ENCODE results near the gene DTX1. TPM values are rescaled to one million over a fixed set of nuclear protein-coding genes. Genes with fewer than 3 reads are reported as not detected.

Gene DTX1
- total and polyA plus RNA-seq, 2 donors (not counting 1 experiment from before 2014, with no cell fraction given): 47.0 to 49.5 TPM

DNA sequence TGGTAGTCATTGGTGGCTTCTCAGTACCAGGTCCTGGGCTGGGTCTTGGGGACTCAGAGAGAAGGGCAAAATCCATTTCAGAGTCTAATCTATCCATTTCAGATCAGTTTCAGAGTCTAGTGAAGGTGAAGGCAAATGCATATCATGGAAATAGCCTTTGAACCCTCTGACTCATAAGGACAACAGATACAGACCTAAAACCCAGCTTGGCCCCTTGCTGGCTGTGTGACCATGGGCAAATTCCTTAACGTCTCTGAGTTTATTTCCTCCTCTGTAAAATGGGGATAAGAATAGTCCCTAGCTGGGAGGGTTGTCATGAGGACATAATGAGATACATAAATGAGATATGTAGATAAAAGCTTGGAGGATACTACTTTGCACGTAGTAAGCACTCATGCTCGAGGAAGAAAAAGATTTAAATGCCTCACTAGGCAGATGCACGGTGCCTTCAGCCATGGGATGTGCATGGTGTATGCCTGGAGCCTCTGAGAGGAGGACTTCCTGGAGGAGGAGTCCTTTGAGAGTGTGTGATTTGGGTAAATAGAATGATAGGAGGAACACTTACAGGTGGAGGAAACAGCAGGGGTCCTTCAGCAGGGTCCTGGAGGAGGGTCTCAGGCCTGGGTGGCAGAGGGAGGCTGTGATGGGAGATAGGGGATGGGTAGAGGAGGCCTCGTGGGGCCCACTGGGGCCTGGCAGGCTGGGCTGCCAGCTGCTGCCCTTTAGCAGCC lies 8.0 kb downstream of the DTX1 start:
- peak overlapping the region; percentile 25 to 84 for H3K27ac ChIP-seq (ENCODE audit: low read length in 2 of 2)
- TF ChIP-seq, protein P1, sequence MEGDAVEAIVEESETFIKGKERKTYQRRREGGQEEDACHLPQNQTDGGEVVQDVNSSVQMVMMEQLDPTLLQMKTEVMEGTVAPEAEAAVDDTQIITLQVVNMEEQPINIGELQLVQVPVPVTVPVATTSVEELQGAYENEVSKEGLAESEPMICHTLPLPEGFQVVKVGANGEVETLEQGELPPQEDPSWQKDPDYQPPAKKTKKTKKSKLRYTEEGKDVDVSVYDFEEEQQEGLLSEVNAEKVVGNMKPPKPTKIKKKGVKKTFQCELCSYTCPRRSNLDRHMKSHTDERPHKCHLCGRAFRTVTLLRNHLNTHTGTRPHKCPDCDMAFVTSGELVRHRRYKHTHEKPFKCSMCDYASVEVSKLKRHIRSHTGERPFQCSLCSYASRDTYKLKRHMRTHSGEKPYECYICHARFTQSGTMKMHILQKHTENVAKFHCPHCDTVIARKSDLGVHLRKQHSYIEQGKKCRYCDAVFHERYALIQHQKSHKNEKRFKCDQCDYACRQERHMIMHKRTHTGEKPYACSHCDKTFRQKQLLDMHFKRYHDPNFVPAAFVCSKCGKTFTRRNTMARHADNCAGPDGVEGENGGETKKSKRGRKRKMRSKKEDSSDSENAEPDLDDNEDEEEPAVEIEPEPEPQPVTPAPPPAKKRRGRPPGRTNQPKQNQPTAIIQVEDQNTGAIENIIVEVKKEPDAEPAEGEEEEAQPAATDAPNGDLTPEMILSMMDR (IDR thresholded peaks at IDR 0.05): no peak
- TF ChIP-seq EZH2 (IDR thresholded peaks at IDR 0.05; ENCODE audit: borderline replicate concordance, insufficient read depth, low read depth, low read length, poor library complexity, severe bottlenecking): no peak
- Mint-ChIP-seq H3K4me3 (peak overlapping the region; percentile 65), H3K4me1 (peaks cover 72% of the 10 kb centered on the region), H3K27me3 (no peaks in the 10 kb centered on the region), H3K27ac (peak overlapping the region; percentile 67), H3K9me3 (ENCODE audit: insufficient read depth) (no peaks in the 10 kb centered on the region)
- DNase-seq: no peak
- ATAC-seq (ENCODE audit: low read depth): no peak
- CTCF ChIA-PET: interaction anchor here (1.2 to 6.6 kb wide), 7 partner anchors 10 to 110 kb away, joined by 3 to 72 read pairs (median 11); no protein-coding TSS in a partner anchor
- H3K27me3 ChIP-seq (replicated peaks in 1 of 4; ENCODE audit: control extremely low read depth in 1 of 4, control insufficient read depth in 3 of 4, insufficient read depth in 4 of 4, low read length in 3 of 4): no peaks in the 10 kb centered on the region
- peak overlapping the region; percentile 7 for H3K9ac ChIP-seq (ENCODE audit: low read length)
- no peaks in the 10 kb centered on the region for H3K9me3 ChIP-seq (ENCODE audit: control extremely low read depth in 1 of 3, control insufficient read depth in 2 of 3, insufficient read depth in 1 of 3, low read length in 2 of 3)
- H4K20me1 ChIP-seq (ENCODE audit: control insufficient read depth, insufficient read depth, low read length, poor library complexity, severe bottlenecking): peaks cover 42% of the 10 kb centered on the region
- intact Hi-C loops (cut with micrococcal nuclease): loop anchor here (1.0 kb wide), 1 partner anchor 11 kb away; no protein-coding TSS in a partner anchor
- peak overlapping the region; percentile 90 for H3K4me2 ChIP-seq (replicated peaks; ENCODE audit: low read depth, low read length, poor library complexity, severe bottlenecking)
- POLR2A ChIA-PET: interaction anchor here (0.6 to 1.1 kb wide), 2 partner anchors 7 to 22 kb away, joined by 3 to 4 read pairs; no protein-coding TSS in a partner anchor
- peaks cover 1 to 8% of the 10 kb centered on the region in 2 experiments for H3K36me3 ChIP-seq (replicated peaks in 1 of 2; ENCODE audit: control extremely low read depth in 1 of 2, control insufficient read depth in 1 of 2, extremely low read depth in 1 of 2, insufficient read depth in 2 of 2, low read length in 1 of 2)
- H3K4me3 ChIP-seq (ENCODE audit: control extremely low read depth in 1 of 5, extremely low read depth in 1 of 5, insufficient read depth in 1 of 5, low read depth in 2 of 5, low read length in 4 of 5): peak overlapping the region in 2 of 5 experiments; percentile 7 to 13
- peaks cover 99 to 100% of the 10 kb centered on the region in 2 donors for H3K4me1 ChIP-seq (ENCODE audit: control insufficient read depth in 2 of 2, insufficient read depth in 2 of 2, low read length in 2 of 2)
- 3% methylated on average over 4 of the region's 5 CpGs for WGBS (ENCODE audit: insufficient coverage)
- no peak overlapping the region for H2AFZ ChIP-seq (ENCODE audit: insufficient read depth, low read depth, low read length, poor library complexity, severe bottlenecking)
- H3K79me2 ChIP-seq (ENCODE audit: control insufficient read depth, insufficient read depth, low read length): peaks cover 97% of the 10 kb centered on the region
